SK-N-SH (cell line): ENCODE data around the gene CDH4. TPM values are rescaled to one million over a fixed set of nuclear protein-coding genes. Genes with fewer than 3 reads are reported as not detected.

Experiments
- CTCF ChIA-PET: fragments of 300-600, 350-600 bp; formaldehyde crosslinking; extraction: SDS; loops from one replicate; lab custom pipeline; 2021; lab: Yijun Ruan, JAX
- POLR2A ChIA-PET: fragments of 350-600 bp; sonication (Branson Sonifier 250); formaldehyde crosslinking; extraction: SDS; loops from one replicate; lab custom pipeline; 2020; ENCODE audit warnings: antibody characterized with exemption, inconsistent platforms; lab: Yijun Ruan, JAX
- DNase-seq: peaks from one replicate; pipeline ENCODE4 v3.0.0; 2012
- H2AFZ ChIP-seq: fragments of 200-600 bp; sonication (generic); 2 replicates; pipeline ENCODE4 v1.8.1; 2016; ENCODE audit warnings: antibody characterized with exemption, mild to moderate bottlenecking, low read depth
- H3F3A ChIP-seq: fragments of 200-600 bp; sonication (generic); replicated peaks from 2 replicates; pipeline ENCODE3; 2016; ENCODE audit warnings: antibody characterized with exemption, mild to moderate bottlenecking; ENCODE audit not compliant: insufficient read depth
- H3K27ac ChIP-seq, 2 experiments: fragments of 200-500 bp in 1 of 2; fragments of 200-600 bp in 1 of 2; sonication (Bioruptor generic) in 1 of 2; sonication (generic), shearing (Covaris generic) in 1 of 2; 2 replicates each; pipeline versions ENCODE4 v1.5.1 to v1.6.1; 2014 to 2016; ENCODE audit warnings: low read depth in 2 of 2, inconsistent platforms in 1 of 2, low read length in 1 of 2, mild to moderate bottlenecking in 1 of 2, mixed read lengths in 1 of 2
- H3K27me3 ChIP-seq: fragments of 200-600 bp; sonication (generic), shearing (Covaris generic); 2 replicates; pipeline ENCODE4 v1.6.1; 2016; ENCODE audit warnings: mixed run types; ENCODE audit not compliant: insufficient read depth
- H3K36me3 ChIP-seq, 2 experiments: fragments of 200-500 bp in 1 of 2; fragments of 200-600 bp in 1 of 2; sonication (Bioruptor generic) in 1 of 2; sonication (generic) in 1 of 2; replicated peaks in 1 of 2; 2 replicates each; pipeline versions ENCODE3 to v1.5.1; 2014 to 2016; ENCODE audit warnings: low read length in 1 of 2, mild to moderate bottlenecking in 1 of 2; ENCODE audit not compliant: insufficient read depth in 2 of 2, control insufficient read depth in 1 of 2
- H3K4me1 ChIP-seq, 2 experiments: fragments of 200-500 bp in 1 of 2; fragments of 200-600 bp in 1 of 2; sonication (Bioruptor generic) in 1 of 2; sonication (generic), shearing (Covaris generic) in 1 of 2; 2 replicates each; pipeline versions ENCODE4 v1.5.1 to v1.6.1; 2014 to 2016; ENCODE audit warnings: low read depth in 1 of 2, low read length in 1 of 2, mixed run types in 1 of 2; ENCODE audit not compliant: insufficient read depth in 2 of 2, control insufficient read depth in 1 of 2
- H3K4me2 ChIP-seq: fragments of 200-600 bp; sonication (generic), shearing (Covaris generic); 2 replicates; pipeline ENCODE4 v1.6.1; 2017; ENCODE audit warnings: mixed run types
- H3K4me3 ChIP-seq, 2 experiments: fragments of 200-500 bp in 1 of 2; fragments of 200-600 bp in 1 of 2; sonication (Bioruptor generic) in 1 of 2; sonication (generic), shearing (Covaris generic) in 1 of 2; 2 replicates each; pipeline versions ENCODE4 v1.5.1 to v1.8.1; 2014 to 2016; ENCODE audit warnings: low read depth in 2 of 2, inconsistent platforms in 1 of 2, low read length in 1 of 2, mild to moderate bottlenecking in 1 of 2, mixed read lengths in 1 of 2, moderate library complexity in 1 of 2
- H3K79me2 ChIP-seq: fragments of 200-600 bp; sonication (generic); 2 replicates; pipeline ENCODE4 v1.8.1; 2017; ENCODE audit warnings: mild to moderate bottlenecking; ENCODE audit not compliant: insufficient read depth
- H3K9ac ChIP-seq: fragments of 200-600 bp; sonication (generic); 2 replicates; pipeline ENCODE4 v1.6.1; 2017; ENCODE audit warnings: mixed run types
- H3K9me2 ChIP-seq: fragments of 200-600 bp; sonication (generic); 2 replicates; pipeline ENCODE4 v1.6.1; 2017; ENCODE audit warnings: mixed run types
- H3K9me3 ChIP-seq: fragments of 200-600 bp; sonication (generic); 2 replicates; pipeline ENCODE4 v1.6.1; 2017; ENCODE audit warnings: mixed run types, mild to moderate bottlenecking, moderate library complexity
- H4K20me1 ChIP-seq: fragments of 200-600 bp; sonication (generic); 2 replicates; pipeline ENCODE4 v1.6.1; 2017; ENCODE audit warnings: mild to moderate bottlenecking, mixed run types; ENCODE audit not compliant: insufficient read depth
- EZH2phosphoT487 ChIP-seq: fragments of 200-600 bp; sonication (generic); IDR thresholded peaks from 2 replicates; pipeline ENCODE4 v1.6.1; 2017; ENCODE audit warnings: low read depth, mixed run types, mild to moderate bottlenecking, antibody characterized with exemption, moderate library complexity, borderline replicate concordance
- FOXM1 ChIP-seq: IDR thresholded peaks from 2 replicates; pipeline ENCODE4 v1.4.0; 2012; ENCODE audit warnings: low read depth, mild to moderate bottlenecking
- GABPA ChIP-seq: IDR thresholded peaks from 2 replicates; pipeline ENCODE4 v1.4.0; 2012; ENCODE audit warnings: low read depth, mild to moderate bottlenecking
- GATA2 ChIP-seq: sonication (generic); formaldehyde crosslinking; IDR thresholded peaks from 2 replicates; pipeline ENCODE4 v1.5.0; 2020; ENCODE audit warnings: mild to moderate bottlenecking, missing genetic modification reagents
- JUND ChIP-seq: IDR thresholded peaks from 2 replicates; pipeline ENCODE4 v1.4.0; 2012
- MEF2A ChIP-seq: IDR thresholded peaks from 2 replicates; pipeline ENCODE4 v1.4.0; 2012; ENCODE audit warnings: low read depth, borderline replicate concordance
- MXI1 ChIP-seq: IDR thresholded peaks from 2 replicates; pipeline ENCODE4 v1.6.1; 2012; ENCODE audit warnings: mild to moderate bottlenecking, low read depth, low read length, improper control_type of control experiment
- POLR2AphosphoS5 ChIP-seq: IDR thresholded peaks from 2 replicates; pipeline ENCODE4 v1.6.1; 2012; ENCODE audit warnings: low read depth, low read length
- TAF1 ChIP-seq: IDR thresholded peaks from 2 replicates; pipeline ENCODE4 v1.6.1; 2012; ENCODE audit warnings: low read depth, mild to moderate bottlenecking, low read length, moderate library complexity, borderline replicate concordance
- TCF12 ChIP-seq: IDR thresholded peaks from 2 replicates; pipeline ENCODE4 v1.4.0; 2012
- WGBS: methylation state at CpG from one replicate; pipeline ENCODE4 v1.1.6; 2017; ENCODE audit warnings: low lambda C conversion rate; 5-methylcytosine and 5-hydroxymethylcytosine counted together
- polyA plus RNA-seq, 3 experiments: library from polyadenylated mRNA; depleted of rRNA; stranded (reverse); fragments of >200 nt; gene quantifications; 2 replicates each; pipeline ENCODE4 v1.2.3, GENCODE V29; 2012
- TF ChIP-seq, protein P1 (sequence below): fragments of 200-600 bp; sonication (generic); IDR thresholded peaks from 2 replicates; pipeline ENCODE4 v1.6.1; 2017; ENCODE audit warnings: antibody characterized with exemption, mild to moderate bottlenecking, moderate library complexity
- TF ChIP-seq, protein P2 (sequence below): fragments of 150-350 bp; IDR thresholded peaks from 2 replicates; pipeline ENCODE4 v1.6.1; 2017; ENCODE audit warnings: antibody characterized with exemption, low read length, low read depth, borderline replicate concordance
- TF ChIP-seq, protein P3 (sequence below): fragments of 150-350 bp; IDR thresholded peaks from 2 replicates; pipeline ENCODE4 v1.6.1; 2016; ENCODE audit warnings: mild to moderate bottlenecking, low read depth, low read length
- TF ChIP-seq, protein P4 (sequence below): IDR thresholded peaks from 2 replicates; pipeline ENCODE4 v1.4.0; 2012; ENCODE audit warnings: low read depth, borderline replicate concordance
- TF ChIP-seq, protein P5 (sequence below): IDR thresholded peaks from 2 replicates; pipeline ENCODE4 v1.6.1; 2012; ENCODE audit warnings: mild to moderate bottlenecking, low read depth, low read length, moderate library complexity
- TF ChIP-seq, protein P6 (sequence below): IDR thresholded peaks from 2 replicates; pipeline ENCODE4 v1.4.0; 2012; ENCODE audit warnings: low read depth

CDH4 gene
- polyA plus RNA-seq, 1 of the 3 experiments (the other 2 are of a cell fraction), result not detected

DNA sequence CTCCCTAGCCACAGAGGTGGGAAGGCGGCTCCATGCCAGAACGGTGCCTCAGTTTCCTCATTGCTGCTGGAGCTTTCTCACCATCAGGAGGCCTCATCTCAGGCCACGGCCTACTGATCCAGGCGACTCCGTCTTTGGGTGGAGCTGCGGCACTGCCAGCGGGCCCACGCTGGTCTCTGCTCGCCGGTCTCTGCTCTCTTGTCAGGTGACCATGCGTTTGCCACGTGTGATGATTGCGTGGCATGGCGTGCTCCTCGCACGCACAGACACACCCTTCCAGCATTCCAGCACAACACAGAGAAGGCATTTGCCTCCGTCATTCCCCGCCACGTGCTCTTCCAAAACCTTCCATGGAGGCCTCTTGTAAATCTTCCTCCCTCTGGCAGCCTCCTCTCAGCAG lies 271.1 kb downstream of the CDH4 start:
- Histone ChIP-seq H3K9me2 (no peaks in the 10 kb centered on the region), H3K9ac (no peak overlapping the region), H4K20me1 (no peaks in the 10 kb centered on the region), H3K9me3 (no peaks in the 10 kb centered on the region), H3K79me2 (no peaks in the 10 kb centered on the region), H3K27ac (no peak overlapping the region), H3K4me3 (no peak overlapping the region), H2AFZ (no peak overlapping the region), H3K36me3 (no peaks in the 10 kb centered on the region), H3F3A (no peaks in the 10 kb centered on the region), H3K4me1 (no peaks in the 10 kb centered on the region)
- POLR2A ChIA-PET, result no interaction called here
- CTCF ChIA-PET, result interaction anchor here (0.7 kb wide), 1 partner anchor 12 kb away, joined by 3 read pairs; no protein-coding TSS in a partner anchor
- TF ChIP-seq FOXM1 (no peak), GATA2 (CRISPR knock-in tag) (no peak), POLR2AphosphoS5 (no peak), TAF1 (no peak), TCF12 (no peak), MXI1 (no peak), EZH2phosphoT487 (no peak), JUND (no peak), GABPA (no peak), MEF2A (no peak)
- TF ChIP-seq, protein P1, sequence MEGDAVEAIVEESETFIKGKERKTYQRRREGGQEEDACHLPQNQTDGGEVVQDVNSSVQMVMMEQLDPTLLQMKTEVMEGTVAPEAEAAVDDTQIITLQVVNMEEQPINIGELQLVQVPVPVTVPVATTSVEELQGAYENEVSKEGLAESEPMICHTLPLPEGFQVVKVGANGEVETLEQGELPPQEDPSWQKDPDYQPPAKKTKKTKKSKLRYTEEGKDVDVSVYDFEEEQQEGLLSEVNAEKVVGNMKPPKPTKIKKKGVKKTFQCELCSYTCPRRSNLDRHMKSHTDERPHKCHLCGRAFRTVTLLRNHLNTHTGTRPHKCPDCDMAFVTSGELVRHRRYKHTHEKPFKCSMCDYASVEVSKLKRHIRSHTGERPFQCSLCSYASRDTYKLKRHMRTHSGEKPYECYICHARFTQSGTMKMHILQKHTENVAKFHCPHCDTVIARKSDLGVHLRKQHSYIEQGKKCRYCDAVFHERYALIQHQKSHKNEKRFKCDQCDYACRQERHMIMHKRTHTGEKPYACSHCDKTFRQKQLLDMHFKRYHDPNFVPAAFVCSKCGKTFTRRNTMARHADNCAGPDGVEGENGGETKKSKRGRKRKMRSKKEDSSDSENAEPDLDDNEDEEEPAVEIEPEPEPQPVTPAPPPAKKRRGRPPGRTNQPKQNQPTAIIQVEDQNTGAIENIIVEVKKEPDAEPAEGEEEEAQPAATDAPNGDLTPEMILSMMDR, result no peak
- TF ChIP-seq, protein P2, sequence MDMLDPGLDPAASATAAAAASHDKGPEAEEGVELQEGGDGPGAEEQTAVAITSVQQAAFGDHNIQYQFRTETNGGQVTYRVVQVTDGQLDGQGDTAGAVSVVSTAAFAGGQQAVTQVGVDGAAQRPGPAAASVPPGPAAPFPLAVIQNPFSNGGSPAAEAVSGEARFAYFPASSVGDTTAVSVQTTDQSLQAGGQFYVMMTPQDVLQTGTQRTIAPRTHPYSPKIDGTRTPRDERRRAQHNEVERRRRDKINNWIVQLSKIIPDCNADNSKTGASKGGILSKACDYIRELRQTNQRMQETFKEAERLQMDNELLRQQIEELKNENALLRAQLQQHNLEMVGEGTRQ, result no peak
- TF ChIP-seq, protein P3, sequence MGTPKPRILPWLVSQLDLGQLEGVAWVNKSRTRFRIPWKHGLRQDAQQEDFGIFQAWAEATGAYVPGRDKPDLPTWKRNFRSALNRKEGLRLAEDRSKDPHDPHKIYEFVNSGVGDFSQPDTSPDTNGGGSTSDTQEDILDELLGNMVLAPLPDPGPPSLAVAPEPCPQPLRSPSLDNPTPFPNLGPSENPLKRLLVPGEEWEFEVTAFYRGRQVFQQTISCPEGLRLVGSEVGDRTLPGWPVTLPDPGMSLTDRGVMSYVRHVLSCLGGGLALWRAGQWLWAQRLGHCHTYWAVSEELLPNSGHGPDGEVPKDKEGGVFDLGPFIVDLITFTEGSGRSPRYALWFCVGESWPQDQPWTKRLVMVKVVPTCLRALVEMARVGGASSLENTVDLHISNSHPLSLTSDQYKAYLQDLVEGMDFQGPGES, result no peak
- TF ChIP-seq, protein P4, sequence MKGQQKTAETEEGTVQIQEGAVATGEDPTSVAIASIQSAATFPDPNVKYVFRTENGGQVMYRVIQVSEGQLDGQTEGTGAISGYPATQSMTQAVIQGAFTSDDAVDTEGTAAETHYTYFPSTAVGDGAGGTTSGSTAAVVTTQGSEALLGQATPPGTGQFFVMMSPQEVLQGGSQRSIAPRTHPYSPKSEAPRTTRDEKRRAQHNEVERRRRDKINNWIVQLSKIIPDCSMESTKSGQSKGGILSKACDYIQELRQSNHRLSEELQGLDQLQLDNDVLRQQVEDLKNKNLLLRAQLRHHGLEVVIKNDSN, result no peak
- TF ChIP-seq, protein P5, sequence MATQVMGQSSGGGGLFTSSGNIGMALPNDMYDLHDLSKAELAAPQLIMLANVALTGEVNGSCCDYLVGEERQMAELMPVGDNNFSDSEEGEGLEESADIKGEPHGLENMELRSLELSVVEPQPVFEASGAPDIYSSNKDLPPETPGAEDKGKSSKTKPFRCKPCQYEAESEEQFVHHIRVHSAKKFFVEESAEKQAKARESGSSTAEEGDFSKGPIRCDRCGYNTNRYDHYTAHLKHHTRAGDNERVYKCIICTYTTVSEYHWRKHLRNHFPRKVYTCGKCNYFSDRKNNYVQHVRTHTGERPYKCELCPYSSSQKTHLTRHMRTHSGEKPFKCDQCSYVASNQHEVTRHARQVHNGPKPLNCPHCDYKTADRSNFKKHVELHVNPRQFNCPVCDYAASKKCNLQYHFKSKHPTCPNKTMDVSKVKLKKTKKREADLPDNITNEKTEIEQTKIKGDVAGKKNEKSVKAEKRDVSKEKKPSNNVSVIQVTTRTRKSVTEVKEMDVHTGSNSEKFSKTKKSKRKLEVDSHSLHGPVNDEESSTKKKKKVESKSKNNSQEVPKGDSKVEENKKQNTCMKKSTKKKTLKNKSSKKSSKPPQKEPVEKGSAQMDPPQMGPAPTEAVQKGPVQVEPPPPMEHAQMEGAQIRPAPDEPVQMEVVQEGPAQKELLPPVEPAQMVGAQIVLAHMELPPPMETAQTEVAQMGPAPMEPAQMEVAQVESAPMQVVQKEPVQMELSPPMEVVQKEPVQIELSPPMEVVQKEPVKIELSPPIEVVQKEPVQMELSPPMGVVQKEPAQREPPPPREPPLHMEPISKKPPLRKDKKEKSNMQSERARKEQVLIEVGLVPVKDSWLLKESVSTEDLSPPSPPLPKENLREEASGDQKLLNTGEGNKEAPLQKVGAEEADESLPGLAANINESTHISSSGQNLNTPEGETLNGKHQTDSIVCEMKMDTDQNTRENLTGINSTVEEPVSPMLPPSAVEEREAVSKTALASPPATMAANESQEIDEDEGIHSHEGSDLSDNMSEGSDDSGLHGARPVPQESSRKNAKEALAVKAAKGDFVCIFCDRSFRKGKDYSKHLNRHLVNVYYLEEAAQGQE, result no peak
- TF ChIP-seq, protein P6, sequence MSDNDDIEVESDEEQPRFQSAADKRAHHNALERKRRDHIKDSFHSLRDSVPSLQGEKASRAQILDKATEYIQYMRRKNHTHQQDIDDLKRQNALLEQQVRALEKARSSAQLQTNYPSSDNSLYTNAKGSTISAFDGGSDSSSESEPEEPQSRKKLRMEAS, result no peak
- TF ChIP-seq, all 33 proteins: peak for 0
- H3K4me2 ChIP-seq, result no peak overlapping the region
- H3K27me3 ChIP-seq, result no peaks in the 10 kb centered on the region
- DNase-seq, result no peak
- 78% methylated on average over 19 of the region's 19 CpGs for WGBS
